ENCODE measurements around the gene DMGDH.

Gene DMGDH

GRCh38 chr5:79014631-79015030, 54.8 kb downstream of the DMGDH start:
- H3K4me3 ChIP-seq (ENCODE audit: low read depth, low read length): no peak overlapping the region
- TF ChIP-seq CTCF (IDR thresholded peaks at IDR 0.05; ENCODE audit: low read depth, low read length): no peak

GRCh38 chr5:79011869-79012268, 57.6 kb downstream of the DMGDH start:
- TF ChIP-seq CTCF (IDR thresholded peaks at IDR 0.05; ENCODE audit: low read depth, low read length): no peak
- H3K4me3 ChIP-seq (ENCODE audit: low read depth, low read length): no peak overlapping the region

- no peak for TF ChIP-seq CTCF (IDR thresholded peaks at IDR 0.05; ENCODE audit: low read depth, low read length)
These were observed 58.1 kb downstream of the DMGDH start for GRCh38 chr5:79011219-79011836.

GRCh38 chr5:79008362-79008761, 61.1 kb downstream of the DMGDH start:
- no peak for TF ChIP-seq CTCF (IDR thresholded peaks at IDR 0.05; ENCODE audit: low read depth, low read length)
- no peak overlapping the region for H3K4me3 ChIP-seq (ENCODE audit: low read depth, low read length)

More at GRCh38 chr5:79011219-79011836, 58.1 kb downstream of the DMGDH start:
- no peak overlapping the region for H3K4me3 ChIP-seq (ENCODE audit: low read depth, low read length)

- TF ChIP-seq CTCF (IDR thresholded peaks at IDR 0.05; ENCODE audit: low read depth, low read length): no peak
- H3K4me3 ChIP-seq (ENCODE audit: low read depth, low read length): no peak overlapping the region
These were observed 61.6 kb downstream of the DMGDH start for GRCh38 chr5:79007872-79008271.

- no peak for TF ChIP-seq CTCF (IDR thresholded peaks at IDR 0.05; ENCODE audit: low read depth, low read length)
- no peak overlapping the region for H3K4me3 ChIP-seq (ENCODE audit: low read depth, low read length)
These were observed 63.4 kb downstream of the DMGDH start for GRCh38 chr5:79005936-79006631.

- TF ChIP-seq CTCF (IDR thresholded peaks at IDR 0.05; ENCODE audit: low read depth, low read length): no peak
- no peak overlapping the region for H3K4me3 ChIP-seq (ENCODE audit: low read depth, low read length)
These were observed 64.3 kb downstream of the DMGDH start for GRCh38 chr5:79005151-79005550.
